ENCODE data around the gene PPP1R17.
A peak's percentile ranks its signal among the peaks of the same experiment; 100 is the strongest.

PPP1R17 gene

DNA sequence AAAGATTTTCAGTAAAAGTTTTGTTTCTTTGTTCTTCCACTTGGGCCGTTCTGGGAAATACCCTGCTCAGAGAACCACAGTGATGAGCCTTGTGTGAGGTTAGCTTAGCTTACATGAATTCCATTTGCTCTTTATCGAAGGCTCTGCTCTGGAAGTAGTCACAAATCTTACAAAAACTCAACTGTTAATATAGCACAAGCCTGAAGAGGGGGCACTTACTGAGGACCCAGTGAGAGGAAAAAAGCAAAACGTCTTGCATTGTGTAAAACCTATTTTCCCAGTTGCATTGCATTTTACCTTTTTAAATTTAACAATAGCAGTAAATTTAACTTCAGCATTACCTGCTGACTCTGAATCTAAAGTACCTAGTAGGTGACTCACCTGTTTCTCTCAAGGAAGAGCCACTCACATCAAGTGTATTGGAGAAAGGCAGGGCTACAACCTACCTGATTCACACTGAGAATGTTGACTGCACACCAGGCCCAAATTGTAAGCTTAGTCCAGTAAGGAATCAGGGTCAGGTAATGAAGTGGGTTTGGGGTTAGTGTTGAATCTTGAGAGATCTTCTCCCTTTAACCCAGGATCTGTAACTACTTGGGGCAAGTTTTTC, 42.3 kb downstream of the PPP1R17 start:
- Mint-ChIP-seq H3K27ac (no peak overlapping the region), H3K4me1 (ENCODE audit: low read depth) (no peaks in the 10 kb centered on the region), H3K36me3 (ENCODE audit: low read depth) (no peaks in the 10 kb centered on the region), H3K27me3 (ENCODE audit: low read depth) (no peaks in the 10 kb centered on the region), H3K4me3 (no peak overlapping the region), H3K9me3 (no peaks in the 10 kb centered on the region)
- no peak for DNase-seq (ENCODE audit: low spot score)

DNA sequence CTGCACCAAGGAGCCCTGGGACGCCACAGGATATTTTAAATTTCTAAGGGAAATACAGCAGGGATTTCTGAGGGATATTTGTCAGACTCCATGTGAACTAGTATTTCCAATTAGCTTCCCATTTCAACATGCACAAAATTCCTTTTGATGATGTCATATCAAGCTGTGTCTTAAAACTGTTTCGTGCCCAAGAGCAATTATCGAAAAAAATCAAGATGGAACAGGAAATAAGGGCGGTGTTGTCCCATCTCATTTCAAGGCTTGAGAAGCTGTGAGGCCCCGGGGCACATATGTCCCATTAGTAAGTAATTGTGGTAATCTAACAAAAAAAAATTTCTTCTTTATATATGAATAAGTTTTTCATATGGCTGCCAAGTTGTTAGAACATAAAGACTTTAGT, 47.4 kb downstream of the PPP1R17 start:
- Mint-ChIP-seq H3K27ac (no peak overlapping the region), H3K36me3 (ENCODE audit: low read depth) (no peaks in the 10 kb centered on the region), H3K9me3 (no peaks in the 10 kb centered on the region), H3K4me3 (no peak overlapping the region), H3K27me3 (ENCODE audit: low read depth) (no peaks in the 10 kb centered on the region), H3K4me1 (ENCODE audit: low read depth) (no peaks in the 10 kb centered on the region)
- DNase-seq (ENCODE audit: low spot score) = no peak

DNA sequence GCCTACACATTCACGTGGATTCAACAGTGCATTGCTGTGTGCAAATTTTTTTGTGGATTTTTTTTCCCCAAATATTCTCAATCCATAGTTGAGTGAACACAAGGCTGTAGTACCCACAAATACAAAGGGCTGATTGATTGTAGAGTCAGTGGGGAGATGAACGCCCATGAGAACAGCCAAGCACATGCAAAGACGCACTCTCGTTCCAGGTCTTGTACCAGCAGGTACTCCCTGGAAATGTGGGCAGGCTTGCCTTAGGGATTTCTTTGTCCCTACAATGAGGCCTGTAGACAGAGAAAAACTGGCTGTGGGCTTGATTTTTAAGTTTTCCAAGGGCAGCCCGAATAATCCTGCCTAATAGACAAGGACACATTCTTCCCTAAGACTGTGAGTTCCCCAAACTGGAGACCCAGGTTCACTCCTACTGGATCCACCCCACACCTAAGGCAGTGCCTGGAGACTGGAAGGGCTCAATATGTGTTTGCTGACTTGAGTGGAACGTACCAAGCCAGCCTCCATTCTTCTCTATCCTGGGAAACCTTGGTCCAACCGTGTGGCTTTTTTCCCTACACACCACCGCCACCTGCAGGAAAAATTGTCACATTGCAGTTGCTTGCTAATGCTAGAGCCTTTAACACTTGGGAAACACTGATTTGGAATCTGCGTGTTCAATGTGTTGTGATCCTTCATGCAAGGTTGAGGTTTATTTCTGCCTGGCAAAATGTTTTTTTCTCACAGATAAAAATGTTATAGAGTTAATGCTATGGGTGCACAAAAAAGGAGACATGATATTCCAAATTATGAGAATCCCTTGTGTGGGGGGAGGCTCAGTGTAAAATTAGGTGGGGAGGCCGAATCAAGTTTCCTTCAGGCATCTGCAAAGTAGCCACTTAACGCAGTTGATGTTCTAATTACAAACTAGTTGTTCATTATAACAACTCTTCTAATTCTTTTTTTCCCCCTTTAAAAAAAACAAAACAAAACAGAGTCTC, 49.3 kb downstream of the PPP1R17 start:
- no peak overlapping the region for H3K4me3 Mint-ChIP-seq
- no peaks in the 10 kb centered on the region for H3K9me3 Mint-ChIP-seq
- H3K4me1 Mint-ChIP-seq (ENCODE audit: low read depth) = no peaks in the 10 kb centered on the region
- H3K27me3 Mint-ChIP-seq (ENCODE audit: low read depth) = no peaks in the 10 kb centered on the region
- no peak overlapping the region for H3K27ac Mint-ChIP-seq
- H3K36me3 Mint-ChIP-seq (ENCODE audit: low read depth) = no peaks in the 10 kb centered on the region
- DNase-seq (ENCODE audit: low spot score) = no peak

- Mint-ChIP-seq H3K27ac (no peak overlapping the region), H3K36me3 (ENCODE audit: low read depth) (no peaks in the 10 kb centered on the region), H3K4me3 (no peak overlapping the region), H3K9me3 (no peaks in the 10 kb centered on the region), H3K27me3 (ENCODE audit: low read depth) (no peaks in the 10 kb centered on the region), H3K4me1 (ENCODE audit: low read depth) (no peaks in the 10 kb centered on the region)
- DNase-seq (ENCODE audit: low spot score) = no peak
These were observed 54.8 kb downstream of the PPP1R17 start for GRCh38 chr7:31741852-31742251.

DNA sequence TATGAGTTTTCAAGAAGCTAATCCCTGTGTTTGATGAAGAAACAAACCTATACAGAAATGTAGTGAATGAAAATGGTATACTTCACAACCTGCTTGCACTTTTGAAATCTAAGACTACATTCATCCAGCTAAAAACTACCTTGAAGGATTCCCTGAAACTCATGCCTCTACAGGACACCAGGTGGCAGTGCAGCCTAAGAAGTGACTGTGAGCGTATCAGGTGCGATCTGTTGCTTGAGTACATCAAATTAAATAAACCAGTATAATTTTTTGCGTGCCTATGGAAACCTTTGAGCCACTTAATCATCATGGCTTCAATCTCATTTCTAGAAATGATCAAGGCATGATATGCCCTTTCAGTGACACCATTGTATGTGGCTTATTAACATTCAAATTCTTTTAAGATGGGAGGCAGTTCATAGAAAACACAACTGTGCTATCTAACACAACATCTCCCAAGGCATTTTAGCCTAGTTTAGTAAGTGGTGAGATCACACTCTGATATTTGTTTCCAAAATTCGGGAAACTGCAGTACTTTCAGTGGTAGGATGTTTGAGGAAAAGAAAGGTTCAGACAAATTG, 57.4 kb downstream of the PPP1R17 start:
- H3K27me3 Mint-ChIP-seq (ENCODE audit: low read depth) = no peaks in the 10 kb centered on the region
- H3K27ac Mint-ChIP-seq = no peak overlapping the region
- no peaks in the 10 kb centered on the region for H3K4me1 Mint-ChIP-seq (ENCODE audit: low read depth)
- H3K9me3 Mint-ChIP-seq = no peaks in the 10 kb centered on the region
- H3K36me3 Mint-ChIP-seq (ENCODE audit: low read depth) = no peaks in the 10 kb centered on the region
- H3K4me3 Mint-ChIP-seq = no peak overlapping the region
- DNase-seq (ENCODE audit: low spot score) = peak; percentile 32

DNA sequence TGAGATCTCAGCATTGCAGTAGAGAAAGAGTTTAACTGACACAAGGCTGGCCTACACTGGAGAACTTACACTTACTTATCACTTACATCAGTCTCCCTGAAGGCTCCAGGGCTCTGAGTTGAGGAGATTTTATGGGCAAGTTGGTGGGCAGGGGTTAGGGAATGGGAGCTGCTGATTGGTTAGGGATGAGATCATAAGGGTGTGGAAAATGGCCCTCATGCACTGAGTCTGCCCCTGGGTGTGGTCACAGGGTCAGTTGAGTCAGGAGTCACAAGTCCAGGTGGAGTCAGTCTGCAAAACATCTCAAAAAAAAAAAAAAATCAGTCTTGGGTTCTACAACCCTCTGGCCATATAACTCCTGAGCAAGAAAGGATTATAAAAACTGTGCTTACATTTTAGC, 60.5 kb downstream of the PPP1R17 start:
- H3K4me3 Mint-ChIP-seq = no peak overlapping the region
- no peaks in the 10 kb centered on the region for H3K9me3 Mint-ChIP-seq
- H3K36me3 Mint-ChIP-seq (ENCODE audit: low read depth) = no peaks in the 10 kb centered on the region
- H3K27me3 Mint-ChIP-seq (ENCODE audit: low read depth) = no peaks in the 10 kb centered on the region
- H3K27ac Mint-ChIP-seq = no peak overlapping the region
- no peaks in the 10 kb centered on the region for H3K4me1 Mint-ChIP-seq (ENCODE audit: low read depth)
- DNase-seq (ENCODE audit: low spot score) = no peak

DNA sequence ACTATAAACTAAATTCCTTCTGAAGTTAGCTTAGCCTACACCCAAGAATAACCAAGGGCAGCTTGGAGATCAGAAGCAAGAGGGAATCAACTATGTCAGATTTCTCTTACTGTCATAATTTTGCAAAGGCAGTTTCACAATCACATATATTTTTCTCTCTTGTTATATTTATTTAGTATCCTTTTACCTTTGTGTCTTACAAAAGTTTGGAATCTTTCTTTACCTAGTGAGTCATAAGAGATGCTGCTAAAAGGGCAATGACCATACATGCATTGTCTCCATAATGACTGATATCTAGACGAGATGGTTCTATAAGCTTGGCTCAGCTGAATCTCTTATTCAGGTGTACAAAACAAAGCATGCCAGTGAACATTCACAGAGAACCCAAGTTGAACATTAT, 61.1 kb downstream of the PPP1R17 start:
- Mint-ChIP-seq H3K4me1 (ENCODE audit: low read depth) (no peaks in the 10 kb centered on the region), H3K9me3 (no peaks in the 10 kb centered on the region), H3K4me3 (no peak overlapping the region), H3K27me3 (ENCODE audit: low read depth) (no peaks in the 10 kb centered on the region), H3K36me3 (ENCODE audit: low read depth) (no peaks in the 10 kb centered on the region), H3K27ac (no peak overlapping the region)
- DNase-seq (ENCODE audit: low spot score) = no peak

DNA sequence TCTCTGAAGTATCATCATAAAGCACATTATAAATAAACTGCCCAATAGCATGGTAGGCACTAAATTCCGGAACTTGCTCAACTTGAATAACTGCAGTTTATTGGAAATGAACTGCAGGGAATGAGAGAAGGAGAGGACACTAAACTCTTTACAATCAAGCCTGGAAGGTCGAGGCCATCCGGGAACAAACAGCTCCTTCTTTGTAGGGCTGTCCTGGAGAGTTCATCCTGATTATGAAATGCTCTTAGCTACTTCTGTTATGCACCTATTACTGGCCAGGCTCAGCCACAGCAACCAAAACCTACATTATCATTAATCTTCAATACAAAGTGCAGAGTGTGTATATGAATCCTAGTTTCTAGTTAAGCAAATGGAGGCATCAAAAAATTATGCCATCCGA, 64.7 kb downstream of the PPP1R17 start:
- Mint-ChIP-seq H3K4me1 (ENCODE audit: low read depth) (no peaks in the 10 kb centered on the region), H3K4me3 (no peak overlapping the region), H3K27ac (no peak overlapping the region), H3K36me3 (ENCODE audit: low read depth) (no peaks in the 10 kb centered on the region), H3K9me3 (no peaks in the 10 kb centered on the region), H3K27me3 (ENCODE audit: low read depth) (no peaks in the 10 kb centered on the region)
- DNase-seq (ENCODE audit: low spot score) = no peak
